HepG2 (cell line): ENCODE measurements around the gene MYO3B. TPM values are rescaled to one million over a fixed set of nuclear protein-coding genes. Genes with fewer than 3 reads are reported as not detected.

Experiments
- HES4 ChIP-seq: sonication (generic); formaldehyde crosslinking; IDR thresholded peaks from 2 replicates; pipeline ENCODE4 v1.9.0; 2021; ENCODE audit warnings: mild to moderate bottlenecking, missing genetic modification reagents, borderline replicate concordance
- HMGA1 ChIP-seq: sonication (generic); formaldehyde crosslinking; conservative IDR thresholded peaks from 2 replicates; pipeline ENCODE4 v1.4.0; 2020; ENCODE audit warnings: missing genetic modification reagents
- HOXA7 ChIP-seq: sonication (generic); formaldehyde crosslinking; IDR thresholded peaks from 2 replicates; pipeline ENCODE4 v1.8.1; 2022; ENCODE audit warnings: mild to moderate bottlenecking, missing genetic modification reagents, moderate library complexity
- MIER2 ChIP-seq: IDR thresholded peaks from 2 replicates; pipeline ENCODE4 v1.6.1; 2016; ENCODE audit warnings: missing biosample characterization, missing genetic modification reagents
- POLR2G ChIP-seq: fragments of 200-400 bp; formaldehyde crosslinking; IDR thresholded peaks from 2 replicates; pipeline ENCODE4 v1.6.1; 2018; ENCODE audit warnings: mild to moderate bottlenecking, low read depth, low read length, moderate library complexity
- SNAI1 ChIP-seq: sonication (generic); formaldehyde crosslinking; IDR thresholded peaks from 2 replicates; pipeline ENCODE4 v1.5.0; 2020; ENCODE audit warnings: mild to moderate bottlenecking, missing genetic modification reagents, borderline replicate concordance
- SRY ChIP-seq: sonication (generic); formaldehyde crosslinking; IDR thresholded peaks from 2 replicates; pipeline ENCODE4 v1.8.0; 2022; ENCODE audit warnings: mild to moderate bottlenecking, missing genetic modification reagents
- TEAD2 ChIP-seq: sonication (generic); formaldehyde crosslinking; IDR thresholded peaks from 2 replicates; pipeline ENCODE4 v1.9.0; 2021; ENCODE audit warnings: missing genetic modification reagents
- YY1 ChIP-seq: IDR thresholded peaks from 2 replicates; pipeline ENCODE4 v1.6.1; 2011; ENCODE audit warnings: low read length, low read depth, moderate library complexity, mild to moderate bottlenecking; ENCODE audit not compliant: insufficient read depth, insufficient replicate concordance
- ZFP62 ChIP-seq: sonication (generic); formaldehyde crosslinking; IDR thresholded peaks from 2 replicates; pipeline ENCODE4 v1.4.0; 2020; ENCODE audit warnings: missing genetic modification reagents
- ZNF10 ChIP-seq: sonication (generic); formaldehyde crosslinking; IDR thresholded peaks from 2 replicates; pipeline ENCODE4 v1.4.0; 2020; ENCODE audit warnings: mild to moderate bottlenecking, low read depth, missing genetic modification reagents, borderline replicate concordance
- ZNF274 ChIP-seq: sonication (generic); formaldehyde crosslinking; IDR thresholded peaks from 2 replicates; pipeline ENCODE4 v1.5.1; 2020; ENCODE audit warnings: mild to moderate bottlenecking, missing genetic modification reagents
- ZNF563 ChIP-seq: sonication (generic); formaldehyde crosslinking; IDR thresholded peaks from 2 replicates; pipeline ENCODE4 v1.8.0; 2022; ENCODE audit warnings: mild to moderate bottlenecking, moderate library complexity, missing genetic modification reagents
- polyA plus RNA-seq, 8 experiments: library from polyadenylated mRNA; depleted of rRNA in 3 of 8; stranded (reverse) in 7 of 8; unstranded in 1 of 8; fragments of >200 nt; fragmentation: Illumina TruSeq in 4 of 8; extraction: Trizol in 4 of 8; gene quantifications; 2 replicates each; pipeline versions ENCODE4 v1.2.1 to v1.2.3, GENCODE V29; 2011 to 2016; ENCODE audit warnings: low read depth in 4 of 8, missing spikeins in 1 of 8, mixed read lengths in 1 of 8; ENCODE audit not compliant: insufficient read depth in 1 of 8
- total RNA-seq, 5 experiments: library from RNA; depleted of rRNA; stranded (reverse); fragments of >200 nt; fragmentation: Illumina TruSeq; extraction: Trizol; gene quantifications; 2 replicates each; pipeline ENCODE4 v1.2.3, GENCODE V29; 2016; ENCODE audit warnings: low read depth in 1 of 5
- TF ChIP-seq, protein P1 (sequence below): sonication (generic); formaldehyde crosslinking; IDR thresholded peaks from 2 replicates; pipeline ENCODE4 v1.5.1; 2020; ENCODE audit warnings: mild to moderate bottlenecking, missing genetic modification reagents
- TF ChIP-seq, protein P2 (sequence below): sonication (generic); formaldehyde crosslinking; IDR thresholded peaks from 2 replicates; pipeline ENCODE4 v1.4.0; 2020; ENCODE audit warnings: missing genetic modification reagents, borderline replicate concordance
- TF ChIP-seq, protein P3 (sequence below): sonication (generic); formaldehyde crosslinking; IDR thresholded peaks from 2 replicates; pipeline ENCODE4 v1.8.0; 2022; ENCODE audit warnings: mild to moderate bottlenecking, missing genetic modification reagents, borderline replicate concordance
- TF ChIP-seq, protein P4 (sequence below): sonication (generic); formaldehyde crosslinking; IDR thresholded peaks from 2 replicates; pipeline ENCODE4 v1.9.0; 2021; ENCODE audit warnings: missing genetic modification reagents, borderline replicate concordance
- TF ChIP-seq, protein P5 (sequence below): sonication (generic); formaldehyde crosslinking; IDR thresholded peaks from 2 replicates; pipeline ENCODE4 v1.4.0; 2020; ENCODE audit warnings: mild to moderate bottlenecking, low read depth, missing genetic modification reagents

MYO3B gene
- total and polyA plus RNA-seq, 2 of the 13 experiments (the other 11 are each of a cell fraction or from before 2014, with no cell fraction given), result 0.01 TPM; not detected in 1

DNA sequence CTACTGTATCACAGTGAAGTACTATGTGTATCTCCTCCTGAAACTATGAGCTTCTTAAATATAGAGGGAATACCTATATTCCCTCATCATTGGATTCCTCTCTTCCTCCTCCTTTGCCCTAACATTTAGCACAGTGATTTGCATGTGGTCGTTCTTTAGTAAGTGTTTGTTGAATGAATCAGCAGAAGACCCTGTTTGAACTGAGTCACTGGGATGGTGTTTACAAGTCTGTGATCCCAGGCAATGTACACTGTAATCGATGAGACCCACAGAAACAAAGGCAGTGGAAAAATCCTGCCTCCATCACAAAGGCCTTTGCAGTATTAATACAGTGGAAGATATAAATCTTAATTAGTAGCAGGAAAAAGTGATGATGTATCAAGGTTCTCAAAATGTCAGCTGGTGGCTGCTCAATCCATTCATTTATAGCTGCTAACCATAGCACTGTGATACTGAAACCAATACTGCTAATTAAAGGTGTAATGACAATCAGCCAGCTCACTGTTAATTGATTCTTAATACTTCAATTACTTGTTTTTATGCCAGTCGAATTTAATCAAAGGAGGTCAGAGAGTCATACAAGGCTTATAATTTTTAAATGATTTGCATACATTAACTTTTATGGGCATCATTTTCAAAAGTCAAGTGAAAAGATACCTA, 20.8 kb upstream of the MYO3B start (continued):
- TF ChIP-seq, protein P1, sequence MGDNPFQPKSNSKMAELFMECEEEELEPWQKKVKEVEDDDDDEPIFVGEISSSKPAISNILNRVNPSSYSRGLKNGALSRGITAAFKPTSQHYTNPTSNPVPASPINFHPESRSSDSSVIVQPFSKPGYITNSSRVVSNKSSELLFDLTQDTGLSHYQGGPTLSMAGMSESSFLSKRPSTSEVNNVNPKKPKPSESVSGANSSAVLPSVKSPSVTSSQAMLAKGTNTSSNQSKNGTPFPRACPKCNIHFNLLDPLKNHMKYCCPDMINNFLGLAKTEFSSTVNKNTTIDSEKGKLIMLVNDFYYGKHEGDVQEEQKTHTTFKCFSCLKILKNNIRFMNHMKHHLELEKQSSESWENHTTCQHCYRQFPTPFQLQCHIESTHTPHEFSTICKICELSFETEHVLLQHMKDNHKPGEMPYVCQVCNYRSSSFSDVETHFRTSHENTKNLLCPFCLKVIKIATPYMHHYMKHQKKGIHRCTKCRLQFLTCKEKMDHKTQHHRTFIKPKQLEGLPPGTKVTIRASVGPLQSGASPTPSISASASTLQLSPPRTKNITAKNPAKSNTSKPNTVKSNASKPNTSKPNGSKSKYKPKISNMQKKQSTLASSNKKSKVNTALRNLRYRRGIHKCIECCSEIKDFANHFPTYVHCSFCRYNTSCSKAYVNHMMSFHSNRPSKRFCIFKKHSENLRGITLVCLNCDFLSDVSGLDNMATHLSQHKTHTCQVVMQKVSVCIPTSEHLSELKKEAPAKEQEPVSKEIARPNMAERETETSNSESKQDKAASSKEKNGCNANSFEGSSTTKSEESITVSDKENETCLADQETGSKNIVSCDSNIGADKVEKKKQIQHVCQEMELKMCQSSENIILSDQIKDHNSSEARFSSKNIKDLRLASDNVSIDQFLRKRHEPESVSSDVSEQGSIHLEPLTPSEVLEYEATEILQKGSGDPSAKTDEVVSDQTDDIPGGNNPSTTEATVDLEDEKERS (CRISPR knock-in tag), result no peak
- TF ChIP-seq, protein P2, sequence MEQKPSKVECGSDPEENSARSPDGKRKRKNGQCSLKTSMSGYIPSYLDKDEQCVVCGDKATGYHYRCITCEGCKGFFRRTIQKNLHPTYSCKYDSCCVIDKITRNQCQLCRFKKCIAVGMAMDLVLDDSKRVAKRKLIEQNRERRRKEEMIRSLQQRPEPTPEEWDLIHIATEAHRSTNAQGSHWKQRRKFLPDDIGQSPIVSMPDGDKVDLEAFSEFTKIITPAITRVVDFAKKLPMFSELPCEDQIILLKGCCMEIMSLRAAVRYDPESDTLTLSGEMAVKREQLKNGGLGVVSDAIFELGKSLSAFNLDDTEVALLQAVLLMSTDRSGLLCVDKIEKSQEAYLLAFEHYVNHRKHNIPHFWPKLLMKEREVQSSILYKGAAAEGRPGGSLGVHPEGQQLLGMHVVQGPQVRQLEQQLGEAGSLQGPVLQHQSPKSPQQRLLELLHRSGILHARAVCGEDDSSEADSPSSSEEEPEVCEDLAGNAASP (CRISPR knock-in tag), result peak; percentile 67; the same call in 1 of the 2 replicates
- TF ChIP-seq SNAI1 (CRISPR knock-in tag) (no peak), SRY (CRISPR knock-in tag) (no peak), ZNF563 (no peak), YY1 (peak; percentile 17), MIER2 (CRISPR knock-in tag) (no peak), ZNF10 (CRISPR knock-in tag) (no peak), HOXA7 (CRISPR knock-in tag) (no peak), TEAD2 (CRISPR knock-in tag) (no peak), ZNF274 (CRISPR knock-in tag) (no peak), ZFP62 (CRISPR knock-in tag) (no peak), POLR2G (no peak), HES4 (CRISPR knock-in tag) (no peak), HMGA1 (CRISPR knock-in tag) (no peak)
- TF ChIP-seq, protein P3, sequence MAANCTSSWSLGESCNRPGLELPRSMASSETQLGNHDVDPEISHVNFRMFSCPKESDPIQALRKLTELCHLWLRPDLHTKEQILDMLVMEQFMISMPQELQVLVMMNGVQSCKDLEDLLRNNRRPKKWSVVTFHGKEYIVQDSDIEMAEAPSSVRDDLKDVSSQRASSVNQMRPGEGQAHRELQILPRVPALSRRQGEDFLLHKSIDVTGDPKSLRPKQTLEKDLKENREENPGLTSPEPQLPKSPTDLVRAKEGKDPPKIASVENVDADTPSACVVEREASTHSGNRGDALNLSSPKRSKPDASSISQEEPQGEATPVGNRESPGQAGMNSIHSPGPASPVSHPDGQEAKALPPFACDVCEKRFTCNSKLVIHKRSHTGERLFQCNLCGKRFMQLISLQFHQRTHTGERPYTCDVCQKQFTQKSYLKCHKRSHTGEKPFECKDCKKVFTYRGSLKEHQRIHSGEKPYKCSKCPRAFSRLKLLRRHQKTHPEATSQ (CRISPR knock-in tag), result no peak
- TF ChIP-seq, protein P4, sequence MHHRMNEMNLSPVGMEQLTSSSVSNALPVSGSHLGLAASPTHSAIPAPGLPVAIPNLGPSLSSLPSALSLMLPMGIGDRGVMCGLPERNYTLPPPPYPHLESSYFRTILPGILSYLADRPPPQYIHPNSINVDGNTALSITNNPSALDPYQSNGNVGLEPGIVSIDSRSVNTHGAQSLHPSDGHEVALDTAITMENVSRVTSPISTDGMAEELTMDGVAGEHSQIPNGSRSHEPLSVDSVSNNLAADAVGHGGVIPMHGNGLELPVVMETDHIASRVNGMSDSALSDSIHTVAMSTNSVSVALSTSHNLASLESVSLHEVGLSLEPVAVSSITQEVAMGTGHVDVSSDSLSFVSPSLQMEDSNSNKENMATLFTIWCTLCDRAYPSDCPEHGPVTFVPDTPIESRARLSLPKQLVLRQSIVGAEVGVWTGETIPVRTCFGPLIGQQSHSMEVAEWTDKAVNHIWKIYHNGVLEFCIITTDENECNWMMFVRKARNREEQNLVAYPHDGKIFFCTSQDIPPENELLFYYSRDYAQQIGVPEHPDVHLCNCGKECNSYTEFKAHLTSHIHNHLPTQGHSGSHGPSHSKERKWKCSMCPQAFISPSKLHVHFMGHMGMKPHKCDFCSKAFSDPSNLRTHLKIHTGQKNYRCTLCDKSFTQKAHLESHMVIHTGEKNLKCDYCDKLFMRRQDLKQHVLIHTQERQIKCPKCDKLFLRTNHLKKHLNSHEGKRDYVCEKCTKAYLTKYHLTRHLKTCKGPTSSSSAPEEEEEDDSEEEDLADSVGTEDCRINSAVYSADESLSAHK (CRISPR knock-in tag), result no peak
- TF ChIP-seq, protein P5, sequence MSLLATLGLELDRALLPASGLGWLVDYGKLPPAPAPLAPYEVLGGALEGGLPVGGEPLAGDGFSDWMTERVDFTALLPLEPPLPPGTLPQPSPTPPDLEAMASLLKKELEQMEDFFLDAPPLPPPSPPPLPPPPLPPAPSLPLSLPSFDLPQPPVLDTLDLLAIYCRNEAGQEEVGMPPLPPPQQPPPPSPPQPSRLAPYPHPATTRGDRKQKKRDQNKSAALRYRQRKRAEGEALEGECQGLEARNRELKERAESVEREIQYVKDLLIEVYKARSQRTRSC (CRISPR knock-in tag), result no peak
